A204.1 (cell line): ENCODE data around the gene ATRNL1.
A peak's percentile ranks its signal among the peaks of the same experiment; 100 is the strongest.
"Not testable (repeated sequence)": the region's sequence is repeated elsewhere in the genome, so short reads cannot be mapped to it uniquely, and the experiment has no call there.

ENCODE experiments used
- FAIRE-seq: peaks from 2 replicates; lab custom pipeline; 2012; peaks lifted over from hg19 to GRCh38; lab: Jason Lieb, UNC

The ATRNL1 gene

DNA sequence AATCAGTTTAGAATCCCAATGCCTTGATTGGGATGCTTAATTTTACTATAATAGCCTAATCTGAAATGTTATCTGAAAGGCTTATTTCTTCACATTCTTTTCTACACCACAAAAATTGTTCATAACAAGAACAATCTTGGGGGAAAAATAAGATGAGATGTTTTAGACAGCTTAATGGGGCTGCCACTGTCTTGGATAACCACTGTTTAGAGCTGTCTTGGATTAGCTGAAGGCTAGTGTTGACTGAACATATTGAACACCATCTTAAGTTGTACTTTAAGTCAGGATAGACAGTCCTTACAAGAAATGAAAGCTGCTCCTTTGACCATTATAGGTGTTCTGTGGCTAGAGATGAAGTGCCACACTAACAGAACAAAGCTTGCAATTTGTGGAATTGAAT is 678.6 kb downstream of the ATRNL1 start:
- FAIRE-seq = no peak

DNA sequence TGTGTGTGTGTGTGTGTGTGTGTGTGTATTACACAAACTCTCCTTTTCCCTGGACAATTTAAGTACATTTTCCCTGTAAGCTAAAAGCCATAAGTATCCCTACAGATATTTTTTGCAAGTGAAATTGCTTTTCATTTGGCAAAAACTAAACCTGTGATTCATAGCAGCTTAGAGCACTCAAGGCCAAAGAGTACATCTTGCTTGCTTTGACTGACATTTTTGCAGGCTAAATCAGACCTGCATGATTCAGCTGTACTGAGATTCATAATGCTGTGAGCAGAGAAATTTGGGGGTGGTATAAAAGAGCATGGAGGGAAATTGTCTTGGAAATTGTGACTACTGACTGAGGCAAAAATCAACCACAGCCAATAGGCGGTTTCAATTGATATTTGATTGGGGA is 679.4 kb downstream of the ATRNL1 start:
- no peak for FAIRE-seq

DNA sequence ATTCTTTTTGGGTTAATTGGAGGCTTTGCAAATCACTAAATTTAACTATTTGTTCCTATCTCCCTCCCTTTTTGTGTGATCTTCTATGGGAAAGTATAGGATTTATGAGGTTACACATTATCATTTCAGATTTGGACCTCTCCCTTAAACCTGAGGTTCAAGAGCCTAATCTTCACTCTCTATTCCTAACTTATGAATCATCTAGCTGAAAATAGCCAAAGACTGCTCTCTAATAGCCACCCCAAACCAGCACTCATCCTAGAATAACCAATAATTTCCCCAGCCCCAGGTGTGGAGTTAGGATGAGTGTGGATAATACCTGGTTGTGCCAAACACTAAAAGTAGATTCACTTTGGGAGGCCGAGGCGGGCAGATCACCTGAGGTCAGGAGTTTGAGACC is 680.7 kb downstream of the ATRNL1 start:
- FAIRE-seq = no peak

DNA sequence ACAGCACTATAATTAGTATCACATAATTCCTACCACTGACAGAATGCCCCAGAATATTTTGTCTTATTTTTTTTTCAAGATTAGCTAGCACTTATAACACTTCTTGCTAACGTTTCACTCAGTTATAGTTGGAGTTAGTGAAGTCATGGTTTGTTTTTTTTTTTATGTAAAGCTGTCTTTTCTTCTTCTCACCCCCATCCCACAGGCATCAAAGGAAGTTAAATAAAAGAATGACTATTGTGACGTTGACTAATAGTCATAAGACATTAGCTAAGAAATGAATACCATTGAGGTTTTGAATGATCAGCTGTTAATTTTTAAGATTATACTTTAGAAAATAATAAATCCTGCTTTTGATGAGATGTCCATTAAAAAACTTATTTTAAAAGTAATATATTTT is 681.6 kb downstream of the ATRNL1 start:
- FAIRE-seq = no peak

DNA sequence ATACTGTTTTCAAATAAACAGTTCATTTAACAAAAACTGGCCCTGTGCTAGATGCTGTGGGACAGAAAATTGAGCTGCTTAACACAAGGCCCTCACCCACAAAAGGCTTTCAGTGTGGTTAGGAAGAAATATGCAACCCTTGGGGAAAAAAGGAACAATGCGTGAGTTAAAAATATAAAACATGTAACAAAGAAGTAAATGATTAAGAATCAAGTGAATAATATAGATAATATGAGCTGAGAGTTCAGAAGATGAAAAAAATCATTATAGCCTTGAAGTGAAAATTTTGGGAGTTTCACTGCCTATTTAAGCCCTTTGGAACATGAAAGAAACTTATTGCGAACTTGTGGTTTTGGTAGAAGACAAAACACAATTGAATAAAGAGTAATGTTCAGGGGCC is 684.5 kb downstream of the ATRNL1 start:
- no peak for FAIRE-seq

DNA sequence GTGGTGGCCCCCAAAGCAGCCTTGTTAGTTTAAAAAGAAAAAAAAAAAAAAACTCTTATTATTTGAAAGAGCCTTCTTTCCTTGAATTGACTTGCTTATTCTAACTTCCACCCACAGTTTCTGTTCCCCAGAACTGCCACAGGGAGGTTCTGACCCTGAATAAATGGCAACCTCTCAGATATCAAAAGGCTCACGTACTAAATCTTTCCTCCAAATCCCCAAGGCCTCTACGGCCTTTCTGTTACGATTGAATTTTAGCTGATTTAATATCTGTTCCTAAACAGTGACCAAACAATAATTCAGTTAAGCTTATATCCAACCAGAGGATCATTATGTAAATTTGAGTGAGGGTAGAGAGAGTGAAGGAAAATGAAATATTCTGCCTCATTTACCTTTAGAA is 697.1 kb downstream of the ATRNL1 start:
- no peak for FAIRE-seq

DNA sequence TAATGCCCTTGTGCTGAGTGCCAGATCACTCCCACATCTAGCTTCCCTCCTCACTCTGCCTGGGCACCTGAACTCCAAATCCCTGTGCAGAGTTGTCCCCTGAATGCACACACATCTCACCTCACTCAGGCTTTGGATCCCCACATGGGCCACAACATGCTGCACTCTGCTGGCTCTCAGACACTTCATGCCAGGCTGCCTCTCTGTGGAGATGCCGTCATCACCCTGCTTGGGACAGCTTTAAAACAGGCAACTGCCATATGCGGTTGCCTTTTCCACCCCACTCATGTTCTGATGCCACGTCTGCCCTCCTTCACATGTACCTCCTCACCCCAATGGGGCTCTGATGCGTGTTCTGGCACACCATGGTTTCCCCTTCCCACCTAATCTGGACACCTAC is 702.8 kb downstream of the ATRNL1 start:
- no peak for FAIRE-seq

DNA sequence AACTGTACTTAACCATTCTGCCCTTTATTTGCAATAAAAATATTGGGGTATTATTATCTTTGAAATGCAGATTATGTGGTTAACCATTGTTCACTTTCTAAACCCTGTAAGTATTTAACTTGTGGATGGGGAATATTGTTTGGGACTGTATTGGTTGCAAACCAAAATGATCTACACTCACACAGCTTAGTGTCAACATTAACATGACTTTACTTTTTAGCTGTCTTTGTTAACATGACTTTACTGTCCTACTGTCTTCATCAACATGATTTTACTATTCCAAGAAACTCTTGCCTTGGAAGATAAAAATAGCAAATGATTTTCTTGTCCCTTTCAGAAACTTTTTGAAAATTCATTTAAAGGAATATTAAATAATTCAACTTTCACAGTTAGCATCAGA is 708.3 kb downstream of the ATRNL1 start:
- FAIRE-seq = no peak

DNA sequence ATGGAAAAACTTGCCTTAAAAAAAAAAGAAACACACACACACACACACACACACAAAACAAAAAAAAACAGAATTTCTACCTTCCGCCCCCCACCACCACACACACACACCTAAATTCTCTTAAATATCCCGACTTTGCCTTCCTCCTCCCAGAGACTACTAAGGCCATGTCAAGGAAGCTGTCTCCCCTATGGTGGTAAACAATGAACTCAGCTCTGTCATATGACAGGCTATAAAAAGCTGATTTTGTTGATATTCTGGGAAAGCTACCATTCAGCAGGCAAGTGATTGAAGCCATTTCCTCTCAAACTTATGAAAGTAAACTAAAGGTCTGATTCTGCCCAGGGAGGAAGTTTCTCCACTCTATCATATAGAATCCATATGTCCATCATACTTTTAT is 708.8 kb downstream of the ATRNL1 start:
- FAIRE-seq = no peak

DNA sequence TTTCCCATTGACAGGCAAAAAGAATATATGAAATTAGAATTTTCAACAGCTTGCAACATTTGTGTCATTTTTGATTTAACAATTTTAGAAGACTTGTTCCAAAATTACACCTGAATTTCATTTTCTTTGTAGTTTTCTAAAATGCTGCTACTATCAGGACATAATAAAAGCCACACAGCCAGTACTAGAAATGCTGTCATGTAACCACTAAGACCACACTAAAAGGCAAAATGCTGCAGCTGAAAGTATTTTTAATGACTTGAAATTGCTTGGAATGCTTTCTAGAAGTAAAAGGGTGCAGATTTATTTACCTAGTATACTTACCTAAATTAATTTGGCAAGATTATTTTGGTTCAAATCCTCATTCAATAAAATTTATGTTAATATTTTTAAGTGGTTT is 709.7 kb downstream of the ATRNL1 start:
- peak; percentile 14 for FAIRE-seq

DNA sequence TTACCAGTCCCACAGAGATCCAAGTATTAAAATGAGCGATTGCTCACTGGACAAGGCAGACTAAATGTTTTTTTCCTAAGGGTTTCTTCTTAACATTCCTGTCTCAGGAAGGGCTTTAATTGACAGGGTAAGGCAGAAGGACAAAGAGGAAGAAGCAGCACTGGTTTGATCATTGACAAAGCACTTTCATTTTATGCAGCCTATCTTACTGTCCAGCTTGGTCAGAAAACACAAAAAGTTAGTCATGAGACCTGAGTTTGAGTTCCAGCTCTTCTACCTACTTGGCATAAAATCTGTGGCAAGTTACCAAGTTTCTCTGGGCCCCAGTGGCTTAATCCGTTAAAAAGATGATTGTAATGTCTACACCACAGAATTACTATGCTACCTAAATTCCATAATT is 721.4 kb downstream of the ATRNL1 start:
- FAIRE-seq = no peak

DNA sequence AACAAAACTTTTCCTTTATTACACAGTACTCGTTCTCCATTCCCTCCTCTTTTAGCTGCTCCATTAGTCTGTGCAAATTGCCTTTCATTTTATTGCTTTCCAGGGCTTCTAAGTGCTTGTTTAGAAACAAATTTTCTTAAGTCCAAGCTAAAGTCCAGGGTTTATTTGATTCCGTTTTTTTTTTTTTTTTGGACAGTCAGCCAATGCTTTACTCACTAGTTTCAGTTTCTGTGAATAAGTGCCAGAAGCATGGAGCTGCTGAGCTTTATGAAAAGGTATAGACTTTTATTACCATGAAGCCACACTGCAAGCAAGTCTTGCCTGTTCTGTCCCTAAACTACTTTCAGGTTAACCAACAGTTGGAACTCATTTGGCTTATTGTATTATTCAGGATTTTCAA is 724.8 kb downstream of the ATRNL1 start:
- FAIRE-seq = no peak

DNA sequence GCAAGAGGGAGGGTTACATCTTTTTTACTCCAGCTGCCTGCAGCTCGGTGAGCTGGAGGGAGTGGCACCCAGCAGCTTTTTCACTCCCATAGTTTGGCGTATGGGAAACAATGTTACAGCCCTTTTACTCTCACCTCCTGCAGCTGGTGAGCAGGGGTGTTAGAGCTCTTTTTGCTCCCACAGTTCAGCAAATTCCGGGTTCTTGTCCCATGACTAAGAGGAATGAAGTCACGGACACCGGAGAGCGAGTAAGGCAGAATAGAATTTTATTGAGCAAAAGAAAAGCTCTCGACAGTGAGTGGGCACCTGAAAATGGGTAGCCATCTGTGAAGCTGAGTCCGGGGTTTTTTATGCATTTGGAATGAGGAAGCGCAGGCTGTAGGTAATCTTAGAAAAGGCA is 733.2 kb downstream of the ATRNL1 start:
- no peak for FAIRE-seq

DNA sequence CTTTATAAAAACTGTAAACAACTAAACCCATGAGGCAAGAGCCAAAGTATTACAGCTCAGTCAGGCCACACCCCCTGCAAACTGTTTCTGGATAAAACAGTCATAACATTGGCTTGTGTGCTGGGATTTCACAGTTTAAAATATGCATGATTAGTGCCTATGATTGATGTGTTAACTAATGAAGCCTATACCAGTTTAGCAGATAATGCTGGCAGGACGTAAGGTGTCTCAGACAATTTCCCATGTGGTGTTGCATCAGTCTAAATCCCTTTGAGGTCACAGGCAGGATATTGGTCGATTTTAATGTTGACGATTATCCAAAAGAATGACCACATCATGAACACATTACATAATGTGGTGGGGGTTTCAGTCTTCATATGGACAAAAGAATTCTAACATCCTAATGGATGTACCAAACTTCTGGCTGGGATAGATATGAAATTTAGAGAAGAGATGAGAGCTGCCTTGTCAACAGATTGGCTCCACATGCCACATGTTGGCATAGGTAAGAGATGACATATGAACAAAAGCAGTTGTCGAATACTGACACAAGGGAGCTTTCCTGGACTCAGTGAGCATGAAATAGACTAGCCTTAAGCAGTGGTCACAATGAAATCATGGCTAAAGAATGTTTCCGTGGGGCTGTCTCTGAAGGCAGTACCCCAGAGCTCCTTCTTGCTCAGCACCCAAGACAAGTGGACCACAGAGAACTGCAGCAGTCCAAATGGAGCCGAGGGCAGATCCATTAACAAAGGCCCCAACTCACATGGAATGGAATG is 734.3 kb downstream of the ATRNL1 start:
- no peak for FAIRE-seq

DNA sequence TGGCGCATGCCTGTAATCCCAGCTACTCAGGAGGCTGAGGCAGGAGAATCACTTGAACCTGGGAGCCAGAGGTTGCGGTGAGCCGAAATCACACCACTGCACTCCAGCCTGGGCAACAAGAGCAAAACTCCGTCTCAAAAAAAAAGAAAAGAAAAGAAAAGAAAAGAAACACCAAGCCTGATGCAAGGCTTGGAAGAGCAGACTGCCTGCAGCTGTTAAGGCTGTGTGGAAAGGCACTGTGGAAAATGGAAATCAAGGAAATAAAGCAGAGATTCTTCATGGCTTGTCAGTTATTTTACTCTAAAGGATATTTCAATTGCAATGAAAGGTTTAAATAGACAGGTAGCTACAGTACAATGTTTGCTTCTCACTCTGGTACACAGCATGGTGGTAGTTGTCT is 735.0 kb downstream of the ATRNL1 start:
- not testable (repeated sequence) for FAIRE-seq

DNA sequence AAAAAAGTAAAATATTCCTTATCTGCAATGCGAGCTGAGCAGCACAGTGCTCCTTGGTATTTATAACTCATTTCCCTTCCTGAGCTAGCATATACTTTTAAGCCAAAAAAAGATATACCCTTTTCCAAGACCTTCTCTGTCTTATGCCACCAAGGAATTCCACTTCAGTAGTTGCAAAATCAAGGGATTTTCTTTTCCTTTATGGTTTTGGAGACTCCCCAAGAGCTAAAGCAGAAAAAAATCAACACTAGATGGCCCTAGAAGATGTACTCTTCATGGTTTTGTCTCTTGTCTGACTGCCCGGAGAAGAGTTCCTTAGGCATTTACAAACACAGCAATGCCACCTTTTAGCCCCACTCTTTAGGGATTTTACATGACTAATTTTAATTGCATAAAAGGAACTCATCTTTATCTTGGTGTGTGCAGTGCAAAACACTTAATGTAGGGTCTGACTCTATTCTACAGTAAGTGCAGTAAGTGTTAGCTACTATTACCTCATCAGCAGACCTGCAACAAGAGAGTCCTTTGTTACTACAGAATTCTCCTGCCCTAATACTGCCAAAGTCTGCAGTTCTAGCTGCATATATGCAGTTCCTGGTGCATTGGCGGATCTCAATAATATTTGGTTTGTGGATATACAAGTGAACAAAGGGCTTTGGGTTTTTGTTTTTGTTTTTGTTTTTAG is 736.5 kb downstream of the ATRNL1 start:
- FAIRE-seq = no peak

DNA sequence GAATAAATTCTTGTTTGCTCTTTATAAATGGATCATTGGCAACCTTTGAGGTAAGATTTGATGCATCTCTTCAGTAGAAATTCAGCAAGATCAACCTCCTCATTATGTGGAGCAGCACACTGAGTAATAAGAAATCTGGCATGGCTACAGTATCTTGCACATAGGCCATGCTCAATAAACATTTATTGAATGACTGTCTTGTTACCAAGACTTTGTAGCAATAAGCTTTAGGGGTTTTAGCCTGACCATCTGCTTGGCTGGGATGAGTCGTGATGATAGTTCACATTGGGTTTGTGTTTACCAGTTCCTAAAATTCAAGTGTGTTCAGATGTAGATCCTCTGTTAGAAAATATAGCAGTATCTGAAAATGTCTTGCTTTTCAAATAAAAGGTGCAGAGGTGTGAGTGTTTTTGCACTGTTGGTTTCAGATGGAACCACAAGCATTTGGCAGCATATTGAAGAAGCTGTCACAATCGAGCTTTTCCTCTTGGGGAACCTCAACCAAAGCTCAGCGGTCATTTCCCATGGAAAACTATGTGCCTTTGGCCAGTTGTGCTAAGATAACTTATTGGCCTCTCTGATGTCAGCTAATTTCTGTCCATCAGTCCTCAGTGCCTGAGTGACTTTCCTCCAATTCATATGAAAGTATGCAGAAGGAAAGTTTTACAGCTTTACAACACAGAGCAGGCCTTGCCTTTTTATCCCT is 737.3 kb downstream of the ATRNL1 start:
- FAIRE-seq = no peak

DNA sequence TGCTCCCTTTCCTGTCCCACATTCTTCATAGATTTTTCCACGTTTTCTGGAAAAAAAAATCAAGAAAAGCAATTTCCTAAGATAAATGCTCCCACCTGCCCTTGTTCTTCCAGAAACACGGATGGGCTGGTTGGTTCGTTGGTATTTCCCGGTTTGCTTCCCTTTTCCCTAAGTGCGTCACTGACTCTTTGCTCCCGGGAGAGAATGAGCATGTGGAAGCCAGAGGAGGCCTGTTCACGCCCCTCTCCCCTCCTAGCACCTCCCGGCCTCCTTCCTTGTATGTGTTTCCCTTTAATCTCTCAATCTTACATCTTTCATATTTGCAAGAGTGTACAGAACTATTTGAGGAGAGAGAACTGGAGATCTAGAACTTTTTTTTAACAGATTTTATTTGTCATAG is 737.9 kb downstream of the ATRNL1 start:
- no peak for FAIRE-seq

DNA sequence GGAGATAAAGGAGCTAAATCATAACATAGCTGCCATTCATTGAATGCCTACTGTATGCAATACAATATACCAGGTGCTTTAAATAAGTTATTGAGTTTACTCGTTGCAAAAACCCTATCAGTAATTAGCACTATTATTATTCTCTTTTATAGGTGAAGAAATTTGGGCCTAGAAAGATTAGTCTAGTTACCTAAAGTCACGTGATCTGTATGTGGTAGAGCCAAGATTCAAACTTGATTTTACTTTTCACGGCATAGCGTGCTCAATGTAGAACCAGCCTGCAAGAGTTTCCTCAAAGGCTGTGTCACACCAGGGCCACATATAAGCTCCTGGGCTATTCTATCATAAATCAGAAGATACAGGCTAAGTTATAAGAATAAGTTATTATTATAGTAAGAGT is 740.0 kb downstream of the ATRNL1 start:
- FAIRE-seq = no peak

DNA sequence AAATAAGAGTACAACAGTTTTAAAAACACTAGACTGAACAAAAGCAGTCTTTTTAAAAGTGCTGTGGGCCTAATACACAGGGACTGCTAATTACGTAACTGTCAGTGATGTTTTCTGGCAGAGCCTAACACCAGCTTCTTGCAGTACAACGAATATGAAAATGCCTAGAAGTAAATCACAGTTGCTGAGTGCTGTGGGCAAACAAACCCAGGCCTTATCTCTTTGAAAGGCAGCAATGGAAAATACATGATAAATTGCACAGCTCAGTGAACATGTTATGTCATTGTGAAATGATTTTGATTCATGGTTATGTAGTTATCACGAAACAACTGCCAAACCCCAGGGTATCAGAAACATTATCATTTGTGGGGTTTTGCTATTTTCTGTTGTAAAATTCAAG is 751.4 kb downstream of the ATRNL1 start:
- no peak for FAIRE-seq

DNA sequence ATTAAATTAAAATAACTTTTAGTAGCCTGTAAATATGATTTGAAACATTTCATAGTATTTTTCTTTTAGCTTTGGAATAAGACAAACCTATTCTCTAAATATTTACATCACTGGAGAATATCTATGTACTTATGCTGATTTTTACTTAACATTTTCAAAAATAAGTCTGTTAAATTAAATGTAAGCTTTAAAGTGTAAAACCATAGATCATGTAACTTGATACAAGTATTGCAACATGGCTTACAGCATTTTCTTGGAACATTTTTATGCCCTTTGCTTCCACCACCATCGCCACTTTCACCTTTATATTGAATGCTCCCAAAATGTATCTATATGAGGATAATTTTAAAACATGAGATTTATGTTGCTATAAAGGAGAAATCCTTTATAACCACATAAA is 752.8 kb downstream of the ATRNL1 start:
- no peak for FAIRE-seq

DNA sequence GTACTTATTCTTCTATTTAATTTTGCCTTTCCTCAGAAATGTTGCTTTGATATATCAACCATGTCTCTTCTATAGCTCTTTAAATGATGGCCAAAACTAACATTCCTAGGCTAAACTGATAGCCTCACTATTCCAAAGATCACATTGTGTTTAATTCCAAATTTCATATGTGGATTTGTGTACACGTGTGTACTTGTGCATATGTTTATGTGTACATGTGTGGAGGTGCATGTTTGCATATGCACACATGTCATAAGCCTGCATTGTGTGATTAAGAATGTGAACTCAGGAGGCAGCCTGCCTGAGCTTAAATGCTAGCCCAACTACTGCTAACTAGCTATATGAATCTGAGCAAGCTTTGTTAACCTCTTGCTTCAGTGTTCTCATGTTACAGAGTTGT is 753.4 kb downstream of the ATRNL1 start:
- FAIRE-seq = no peak

DNA sequence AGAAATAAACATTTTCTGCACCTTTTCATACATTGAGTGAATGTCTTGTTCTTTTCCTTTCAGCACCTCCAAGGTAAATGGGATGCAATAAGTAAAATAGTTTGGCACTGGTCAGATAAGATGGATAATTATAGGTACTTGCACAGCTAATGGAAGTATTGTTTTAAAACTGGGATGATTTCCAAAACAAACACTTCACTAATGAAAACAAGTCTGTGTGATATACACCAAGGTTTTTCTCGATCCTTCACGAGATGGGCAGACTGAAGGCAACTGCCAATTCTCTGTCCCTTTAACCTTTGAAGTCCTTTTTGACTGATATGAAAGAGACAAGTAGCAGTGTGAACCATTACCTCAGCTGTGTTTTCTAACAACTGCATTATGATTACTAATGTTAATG is 756.0 kb downstream of the ATRNL1 start:
- no peak for FAIRE-seq

DNA sequence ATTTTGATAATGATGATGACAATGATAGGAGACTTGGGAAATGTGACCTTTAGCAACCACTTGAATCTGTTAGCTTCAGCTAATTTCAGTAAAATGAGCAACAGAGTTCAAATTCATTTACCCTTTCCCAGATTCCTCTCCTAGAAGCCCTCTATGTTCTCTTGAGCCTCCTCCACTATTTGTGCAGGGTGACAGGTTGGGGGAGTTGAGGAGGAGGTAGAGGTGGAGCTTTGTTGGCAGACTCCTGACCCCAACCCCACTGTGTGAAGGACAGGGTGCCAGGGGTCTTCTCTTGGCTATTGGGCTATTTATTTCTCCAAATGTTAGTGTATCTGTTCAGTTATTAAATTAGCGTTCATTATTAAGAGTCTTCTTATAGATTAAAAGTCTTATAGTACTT is 757.5 kb downstream of the ATRNL1 start:
- FAIRE-seq = no peak
